H1 (cell line): ENCODE measurements around the gene CEP128. TPM values are rescaled to one million over a fixed set of nuclear protein-coding genes. Genes with fewer than 3 reads are reported as not detected.

ENCODE experiments used
- KDM5A ChIP-seq: fragments of 200-600 bp; IDR thresholded peaks from 2 replicates; pipeline ENCODE4 v1.7.1; 2012; ENCODE audit warnings: mild to moderate bottlenecking, low read length, inconsistent platforms, mixed read lengths
- SIN3A ChIP-seq, 2 experiments: IDR thresholded peaks in 1 of 2; conservative IDR thresholded peaks in 1 of 2; 2 replicates each; pipeline ENCODE4 v1.6.1; 2011 to 2012; ENCODE audit warnings: low read length in 2 of 2, improper control_type of control experiment in 1 of 2, low read depth in 1 of 2, mild to moderate bottlenecking in 1 of 2
- TEAD4 ChIP-seq: IDR thresholded peaks from 2 replicates; pipeline ENCODE4 v1.6.1; 2012; ENCODE audit warnings: low read depth, low read length, inconsistent platforms, mixed read lengths
- YY1 ChIP-seq: IDR thresholded peaks from 2 replicates; pipeline ENCODE4 v1.6.1; 2011; ENCODE audit warnings: low read depth, mild to moderate bottlenecking, low read length
- polyA plus RNA-seq, 7 experiments: library from polyadenylated mRNA; depleted of rRNA in 3 of 7; stranded (reverse) in 5 of 7; unstranded in 2 of 7; fragments of >200 nt in 5 of 7; fragments of 200-250 nt in 2 of 7; gene quantifications; 1 replicate in 5 of 7; 2 replicates in 1 of 7; 4 replicates in 1 of 7; pipeline versions ENCODE4 v1.2.1 to v1.2.3, GENCODE V29; 2011 to 2013; ENCODE audit warnings: missing spikeins in 2 of 7, mixed read lengths in 2 of 7
- total RNA-seq: library from RNA; stranded (reverse); fragmentation: NEBNext Ultra II Directional; extraction: Animal tissue kit (Norgen Biotek cat#: 25700); gene quantifications from 2 replicates; pipeline ENCODE4 v1.2.1, GENCODE V29; 2021
- TF ChIP-seq, protein P1 (sequence below): IDR thresholded peaks from 2 replicates; pipeline ENCODE4 v1.6.1; 2012; ENCODE audit warnings: low read length, inconsistent platforms

CEP128 gene
- total and polyA plus RNA-seq, 2 of the 8 experiments (the other 6 are each of a cell fraction or from before 2014, with no cell fraction given) = 1.9 to 17.0 TPM

DNA sequence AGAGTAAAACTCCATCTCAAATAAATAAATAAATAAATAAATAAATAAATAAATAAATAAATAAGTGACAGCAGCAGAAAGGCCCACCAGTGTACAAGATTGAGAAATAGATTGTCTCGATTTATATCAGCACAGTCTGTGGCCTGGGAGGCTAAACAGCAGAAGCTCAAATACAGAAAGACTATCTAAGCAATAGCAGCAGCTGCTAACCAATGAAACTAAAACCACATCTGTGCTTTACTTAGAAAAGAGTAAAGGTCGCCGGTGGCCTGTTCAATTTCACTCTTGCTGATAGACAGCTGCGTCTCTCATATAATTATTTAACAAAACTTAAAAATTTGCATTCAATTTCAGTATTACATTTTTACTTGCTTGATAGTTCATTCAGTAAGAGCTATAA is 325.7 kb downstream of the CEP128 start (continued):
- TF ChIP-seq SIN3A (conservative IDR thresholded peaks at IDR 0.05 in 1 of 2, IDR thresholded peaks at IDR 0.05 in 1 of 2; ENCODE audit: low read depth in 1 of 2, low read length in 2 of 2) (no peak), TEAD4 (no peak), YY1 (no peak), KDM5A (no peak)
- TF ChIP-seq, protein P1, sequence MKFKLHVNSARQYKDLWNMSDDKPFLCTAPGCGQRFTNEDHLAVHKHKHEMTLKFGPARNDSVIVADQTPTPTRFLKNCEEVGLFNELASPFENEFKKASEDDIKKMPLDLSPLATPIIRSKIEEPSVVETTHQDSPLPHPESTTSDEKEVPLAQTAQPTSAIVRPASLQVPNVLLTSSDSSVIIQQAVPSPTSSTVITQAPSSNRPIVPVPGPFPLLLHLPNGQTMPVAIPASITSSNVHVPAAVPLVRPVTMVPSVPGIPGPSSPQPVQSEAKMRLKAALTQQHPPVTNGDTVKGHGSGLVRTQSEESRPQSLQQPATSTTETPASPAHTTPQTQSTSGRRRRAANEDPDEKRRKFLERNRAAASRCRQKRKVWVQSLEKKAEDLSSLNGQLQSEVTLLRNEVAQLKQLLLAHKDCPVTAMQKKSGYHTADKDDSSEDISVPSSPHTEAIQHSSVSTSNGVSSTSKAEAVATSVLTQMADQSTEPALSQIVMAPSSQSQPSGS = no peak
